ENCODE data around the gene FAXDC2.

FAXDC2 gene, protein sequence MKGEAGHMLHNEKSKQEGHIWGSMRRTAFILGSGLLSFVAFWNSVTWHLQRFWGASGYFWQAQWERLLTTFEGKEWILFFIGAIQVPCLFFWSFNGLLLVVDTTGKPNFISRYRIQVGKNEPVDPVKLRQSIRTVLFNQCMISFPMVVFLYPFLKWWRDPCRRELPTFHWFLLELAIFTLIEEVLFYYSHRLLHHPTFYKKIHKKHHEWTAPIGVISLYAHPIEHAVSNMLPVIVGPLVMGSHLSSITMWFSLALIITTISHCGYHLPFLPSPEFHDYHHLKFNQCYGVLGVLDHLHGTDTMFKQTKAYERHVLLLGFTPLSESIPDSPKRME

DNA sequence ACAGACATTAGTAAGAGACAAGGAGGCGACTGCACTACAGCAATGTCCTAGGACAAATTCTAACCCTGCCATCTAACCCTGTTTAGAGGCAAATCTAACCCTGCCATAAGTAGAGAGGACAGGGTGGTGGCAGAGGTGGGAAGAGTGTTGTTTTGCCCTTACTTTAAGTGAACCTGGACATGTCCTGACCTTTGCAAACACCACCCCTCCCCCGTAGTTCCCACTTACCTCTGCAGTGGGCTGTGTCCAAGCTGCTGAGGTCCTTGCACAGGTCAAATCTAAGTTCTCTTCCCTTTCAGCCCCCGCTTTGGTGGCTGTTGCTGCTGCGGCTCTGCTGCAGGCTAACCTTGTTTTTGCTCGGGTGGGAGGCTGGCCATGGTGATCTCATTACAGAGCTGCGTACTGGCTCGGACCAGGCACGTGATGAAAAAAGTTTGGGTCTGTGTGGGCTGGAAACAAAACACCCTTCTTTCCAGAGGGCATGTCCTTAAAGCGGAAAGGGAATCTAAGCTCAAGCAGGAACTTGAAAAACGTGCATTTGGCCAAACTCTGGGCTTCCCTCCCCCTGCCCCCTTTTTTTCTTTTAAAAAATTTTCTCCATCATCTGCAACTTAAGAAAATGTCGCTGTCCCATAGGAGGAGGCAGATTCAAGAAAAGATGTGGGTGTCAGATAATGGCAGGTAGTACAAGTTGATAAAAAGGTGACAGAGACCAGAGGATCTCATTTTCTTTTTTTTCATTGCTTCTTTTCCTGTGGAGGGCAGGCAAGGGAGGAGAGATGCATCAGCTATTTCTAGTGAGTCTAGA is at the start of gene FAXDC2:
FAXDC2 (minus strand) TSS at position 349 of the 808 bp plus-strand sequence. CDS start 12,425 bp downstream, outside the sequence.
- DNase-seq: no peak

DNA sequence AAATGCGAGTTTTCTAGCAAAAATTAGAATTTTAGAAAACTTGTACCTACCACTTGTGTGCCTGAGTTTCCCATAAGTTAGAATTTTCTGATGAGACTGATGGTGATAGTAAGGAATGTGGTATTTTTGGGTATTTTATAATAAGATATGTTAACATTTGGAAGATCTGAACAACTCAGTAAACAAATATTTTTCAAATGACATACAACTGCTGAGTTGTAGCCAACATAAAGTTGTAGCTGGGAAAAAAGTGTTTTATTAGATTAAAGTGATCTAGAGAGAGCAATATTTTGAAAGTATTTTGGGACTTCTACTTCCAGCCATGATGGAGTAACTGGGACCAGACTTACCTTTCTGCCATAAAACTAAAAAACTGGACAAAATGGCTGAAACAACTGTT is 49.7 kb upstream of the FAXDC2 start:
- no peak for DNase-seq

GRCh38 chr5:154899151-154899816 is 48.9 kb upstream of the FAXDC2 start:
- DNase-seq: no peak

- no peak for DNase-seq
Measured at GRCh38 chr5:154898210-154898609, 47.8 kb upstream of the FAXDC2 start.

- DNase-seq: no peak
Measured at GRCh38 chr5:154896562-154897165, 46.3 kb upstream of the FAXDC2 start.

DNA sequence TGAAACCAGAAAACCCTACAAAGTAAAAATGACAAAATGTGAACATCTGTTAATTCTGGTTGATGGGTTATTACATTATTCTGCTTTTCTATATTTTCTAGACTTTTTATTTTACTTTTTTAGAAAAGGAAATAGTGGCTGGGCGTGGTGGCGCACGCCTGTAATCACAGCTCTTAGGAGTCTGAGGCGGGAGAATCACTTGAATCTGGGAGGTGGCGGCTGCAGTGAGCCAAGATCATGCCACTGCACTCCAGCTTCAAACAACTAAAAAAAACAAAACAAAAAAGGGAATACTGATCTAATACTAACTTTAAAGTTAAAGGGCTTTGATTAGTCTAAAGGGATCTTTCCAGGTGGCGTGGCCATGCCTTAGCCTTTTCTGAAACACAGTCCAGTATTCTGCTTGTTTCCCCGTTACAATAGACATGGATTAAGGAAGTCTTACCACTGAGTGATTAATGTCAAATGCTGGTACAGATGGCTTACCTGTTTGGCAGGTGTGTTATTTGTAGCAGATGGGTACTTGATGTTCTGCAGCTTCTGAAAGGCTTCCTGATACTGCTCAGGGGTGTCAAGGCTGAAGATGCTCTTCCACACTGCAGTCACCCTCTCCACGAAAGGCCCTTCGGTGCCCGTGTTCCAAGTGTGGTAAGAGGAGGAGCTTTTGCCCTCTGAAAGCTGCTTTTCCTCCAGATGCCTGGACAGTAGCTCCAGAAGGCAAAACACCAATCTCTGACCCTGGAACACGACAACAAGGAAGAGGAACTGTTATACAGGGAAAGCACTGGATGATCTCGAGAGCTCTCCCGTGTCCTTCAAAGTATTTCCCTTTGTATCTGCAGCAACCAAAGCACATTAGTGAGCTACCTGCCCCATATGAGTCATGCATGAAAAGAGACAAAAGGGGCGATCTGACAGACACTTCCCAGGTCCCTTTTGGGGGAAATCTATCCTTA is 45.5 kb upstream of the FAXDC2 start:
- DNase-seq: no peak

DNA sequence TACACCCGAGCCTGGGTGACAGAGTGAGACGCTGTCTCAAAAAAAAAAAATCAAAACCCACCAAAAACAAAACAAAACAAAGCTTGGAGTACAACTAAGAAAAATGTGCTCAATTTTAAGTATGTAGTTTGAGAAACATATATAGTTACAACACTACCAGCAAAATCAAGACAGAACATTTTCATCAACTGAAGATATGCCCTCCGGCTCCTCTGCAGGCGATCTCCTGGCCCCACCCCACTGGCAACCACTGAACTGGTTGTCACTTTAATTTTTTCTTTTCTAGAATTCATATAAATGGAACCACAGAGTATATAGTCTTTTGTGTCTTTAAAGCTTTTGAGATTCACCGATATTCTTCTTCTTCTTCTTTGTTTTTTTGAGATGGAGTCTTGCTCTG is 43.0 kb upstream of the FAXDC2 start:
- DNase-seq: no peak

GRCh38 chr5:154892369-154892771 is 42.0 kb upstream of the FAXDC2 start:
- DNase-seq: no peak

DNA sequence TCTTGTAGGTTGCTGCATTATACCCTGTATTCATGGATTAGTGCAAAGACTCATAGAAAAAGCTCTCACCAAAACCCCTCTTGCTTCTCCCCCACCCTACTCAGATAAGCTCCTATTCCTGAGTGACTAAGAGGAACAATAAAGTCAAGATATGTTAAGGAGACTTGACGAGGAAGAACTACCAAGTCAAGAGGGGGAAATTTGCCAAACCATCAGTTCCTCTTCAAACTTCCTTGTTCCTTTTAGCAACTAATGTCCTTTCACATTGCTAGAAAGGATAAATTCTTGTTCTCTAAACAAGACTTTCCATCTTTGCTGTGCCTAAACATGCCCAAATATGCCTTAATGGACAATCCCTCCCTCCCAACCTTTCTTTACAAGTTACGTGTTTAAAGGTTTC is 35.0 kb upstream of the FAXDC2 start:
- DNase-seq: no peak

DNA sequence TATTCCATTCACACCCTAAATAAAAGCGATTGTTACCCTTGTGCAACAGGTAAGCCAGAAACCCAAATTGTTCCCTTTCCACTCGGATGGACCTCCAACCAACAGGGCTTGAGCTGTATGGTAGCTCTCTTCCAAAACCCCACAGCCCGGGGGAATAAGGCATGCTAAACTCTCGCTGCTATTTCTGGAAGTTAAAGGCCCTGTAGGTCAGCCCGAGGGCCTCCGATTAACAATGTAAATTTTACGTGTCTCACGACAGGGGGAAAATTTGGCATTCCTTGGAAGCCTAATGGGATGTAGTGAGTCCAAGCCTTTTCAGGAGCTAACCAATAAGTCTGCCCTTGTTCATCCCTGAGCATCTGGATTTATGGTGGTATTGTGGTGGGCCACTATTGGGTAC is 34.0 kb upstream of the FAXDC2 start:
- no peak for DNase-seq

DNA sequence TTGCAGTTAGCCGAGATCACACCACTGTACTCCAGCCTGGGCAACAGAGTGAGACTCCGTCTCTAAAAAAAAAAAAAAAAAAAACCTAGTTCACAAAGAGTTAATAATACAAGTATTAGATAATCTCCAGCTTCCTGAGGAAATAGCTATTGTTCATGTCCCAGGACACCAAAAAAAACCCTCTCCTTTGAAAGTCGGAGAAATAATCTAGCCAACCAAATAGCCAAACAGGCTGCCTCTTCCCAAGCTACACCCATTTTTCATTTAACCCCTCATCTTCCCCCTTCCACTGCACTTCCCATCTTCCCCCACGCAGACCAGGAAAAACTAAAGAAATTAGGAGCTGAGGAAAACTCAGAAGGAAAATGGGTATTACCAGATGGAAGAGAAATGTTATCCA is 31.6 kb upstream of the FAXDC2 start:
- no peak for DNase-seq

DNA sequence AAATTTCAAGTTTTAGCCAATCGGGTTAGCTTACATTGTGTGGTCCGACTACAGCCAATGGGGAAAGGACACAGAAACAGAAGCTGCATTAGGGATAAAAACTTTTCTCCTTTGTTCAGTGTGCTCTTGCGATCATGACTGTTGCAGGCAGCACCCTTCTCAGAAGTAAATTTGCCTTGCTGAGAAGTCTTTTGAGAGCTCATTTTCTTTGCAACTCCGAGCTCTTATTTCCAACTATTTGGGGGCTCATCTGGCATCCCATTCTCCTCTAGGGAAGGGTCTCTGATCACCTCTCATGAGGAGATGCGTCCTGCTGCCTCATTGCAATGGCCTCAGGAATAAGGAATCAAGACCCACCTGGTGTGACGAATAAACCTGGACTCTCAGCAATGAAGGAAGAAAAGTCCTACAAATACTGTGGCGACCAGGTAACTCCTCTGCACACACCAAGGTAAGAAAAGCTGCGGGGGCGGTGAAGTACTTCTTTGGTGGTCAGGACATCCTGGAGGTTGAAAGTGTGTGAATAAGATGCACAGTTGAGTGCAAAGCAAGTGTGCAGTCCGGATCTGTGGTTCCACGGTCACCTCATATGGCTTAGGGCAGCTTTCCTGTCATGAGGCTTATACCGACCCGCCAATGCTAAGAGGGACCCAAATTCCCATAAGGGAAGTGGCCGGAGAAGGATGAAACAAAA is 28.4 kb upstream of the FAXDC2 start:
- DNase-seq: no peak

GRCh38 chr5:154873791-154874331 is 23.5 kb upstream of the FAXDC2 start:
- no peak for DNase-seq

DNA sequence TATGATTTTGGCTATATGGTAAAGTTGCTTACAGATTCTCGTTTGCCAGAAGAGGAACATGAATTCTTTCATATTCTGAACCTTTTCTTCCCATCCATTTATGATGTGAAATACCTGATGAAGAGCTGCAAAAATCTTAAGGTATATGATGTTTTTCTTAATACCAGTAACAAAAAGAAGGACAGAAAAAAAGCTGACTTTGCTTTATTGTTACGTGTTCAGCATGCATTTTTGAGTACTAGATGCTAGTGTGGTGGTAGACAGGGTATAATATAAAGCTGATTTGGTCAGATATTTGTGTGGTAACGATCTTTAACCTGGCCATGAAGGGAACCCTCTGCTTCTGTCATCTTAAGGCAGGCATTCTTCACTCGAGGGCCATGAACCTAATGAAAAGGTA is 21.3 kb upstream of the FAXDC2 start:
- DNase-seq: no peak

DNA sequence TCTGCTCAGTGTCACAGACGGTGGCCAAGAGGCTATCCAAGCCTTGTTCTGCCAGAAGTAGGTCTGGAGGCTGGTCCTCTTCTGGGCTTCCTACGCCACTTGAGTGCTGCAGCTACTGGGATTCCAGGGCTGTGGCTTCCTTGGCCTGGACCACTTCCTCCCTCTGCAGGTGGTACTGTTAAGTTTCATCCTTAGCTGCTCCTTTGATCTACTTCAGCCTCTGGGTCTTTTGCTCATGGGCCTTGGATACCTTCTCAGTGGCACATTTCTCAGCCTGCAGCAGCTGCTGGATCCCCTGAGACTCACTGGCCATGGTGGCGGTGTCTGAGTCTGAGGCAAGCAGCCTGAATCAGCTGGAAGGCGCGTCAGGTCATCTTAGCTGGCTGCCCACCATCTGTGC is 18.3 kb upstream of the FAXDC2 start:
- no peak for DNase-seq

- no peak for DNase-seq
Measured at GRCh38 chr5:154866841-154867240, 16.4 kb upstream of the FAXDC2 start.

DNA sequence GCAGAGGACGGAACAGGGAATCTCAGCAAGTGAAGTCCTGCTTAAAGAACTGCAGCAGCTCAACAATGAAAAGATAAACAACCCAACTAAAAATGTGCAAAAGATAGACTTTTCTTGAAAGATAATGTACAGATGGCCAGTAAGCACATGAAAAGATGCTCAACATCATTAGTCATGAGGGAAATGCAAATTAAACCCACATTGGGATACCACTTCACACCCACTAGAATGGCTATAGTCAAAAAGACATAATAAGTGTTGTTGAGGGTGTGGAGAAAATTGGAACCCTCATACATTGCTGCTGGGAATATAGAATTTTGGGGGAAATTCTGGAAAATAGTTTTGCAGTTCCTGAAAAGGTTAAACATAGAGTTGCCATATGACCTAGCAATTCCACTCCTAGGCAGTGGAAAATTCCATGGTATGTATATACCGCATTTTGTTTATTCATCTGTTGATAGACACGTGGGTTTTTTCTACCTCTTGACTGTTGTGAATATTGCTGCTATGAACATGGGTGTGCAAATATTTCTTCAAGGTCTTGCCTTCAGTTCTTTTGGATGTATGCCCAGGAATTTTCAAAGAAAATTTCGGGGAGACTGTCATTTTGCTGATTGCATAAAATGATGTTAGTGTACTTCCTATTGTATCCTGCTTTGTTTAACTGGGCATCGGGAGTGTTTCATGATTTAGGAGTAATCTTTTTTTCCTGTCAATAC is 15.2 kb upstream of the FAXDC2 start:
- DNase-seq: no peak

DNA sequence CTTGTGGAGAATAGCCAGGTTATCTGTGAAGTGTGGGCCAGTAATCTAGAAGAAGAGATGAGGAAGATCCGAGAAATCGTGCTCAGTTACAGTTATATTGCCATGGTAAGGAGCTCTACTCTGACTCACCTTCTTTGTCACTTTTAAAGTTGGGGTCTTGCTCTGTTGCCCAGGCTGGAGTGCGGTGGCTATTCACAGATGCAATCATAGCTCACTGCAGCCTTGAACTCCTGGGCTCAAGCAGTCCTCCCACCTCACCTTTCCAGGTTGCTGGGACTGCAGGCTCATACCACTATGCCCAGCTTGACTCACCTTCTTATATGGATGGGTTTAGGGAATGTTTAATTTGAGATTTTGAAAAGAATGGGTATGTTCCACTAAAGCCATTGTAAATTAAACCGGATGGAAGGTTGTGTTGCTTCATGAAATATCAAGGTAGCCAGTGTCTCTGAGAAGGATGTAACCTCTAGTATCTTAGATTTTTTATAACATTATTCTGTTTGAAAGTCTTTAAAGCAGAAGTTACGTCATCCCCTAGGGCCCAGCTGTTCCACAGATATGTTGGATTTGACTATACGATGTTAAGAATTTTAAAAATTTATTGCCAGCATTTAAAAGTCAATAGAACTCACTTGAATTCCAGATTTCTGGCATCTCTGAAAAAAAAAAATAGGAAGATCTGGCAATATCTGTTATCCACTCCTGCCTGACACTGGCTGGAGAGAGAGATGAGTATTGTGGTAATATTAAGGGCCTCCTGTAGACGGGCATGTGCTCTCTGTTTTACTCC is 13.1 kb upstream of the FAXDC2 start:
- DNase-seq: no peak

DNA sequence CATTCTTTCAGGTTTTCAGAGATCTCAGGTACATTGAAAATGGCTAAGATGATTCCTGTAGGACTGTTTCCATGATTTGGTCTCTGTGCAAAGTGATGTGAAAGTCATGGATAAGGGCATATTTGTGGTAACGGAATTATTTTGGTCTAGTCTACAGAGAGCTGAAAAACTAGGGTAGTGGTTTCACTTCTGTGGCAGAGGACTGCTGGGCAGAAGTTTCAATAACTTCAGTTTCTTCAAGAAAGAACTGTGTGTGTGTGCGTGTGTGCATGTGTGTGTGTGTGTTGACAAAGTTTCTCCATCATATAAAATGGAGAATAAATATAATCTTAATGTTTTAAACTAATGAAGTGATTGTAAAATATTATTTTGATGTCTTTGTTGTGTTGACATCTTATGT is 12.4 kb upstream of the FAXDC2 start:
- DNase-seq: no peak

DNA sequence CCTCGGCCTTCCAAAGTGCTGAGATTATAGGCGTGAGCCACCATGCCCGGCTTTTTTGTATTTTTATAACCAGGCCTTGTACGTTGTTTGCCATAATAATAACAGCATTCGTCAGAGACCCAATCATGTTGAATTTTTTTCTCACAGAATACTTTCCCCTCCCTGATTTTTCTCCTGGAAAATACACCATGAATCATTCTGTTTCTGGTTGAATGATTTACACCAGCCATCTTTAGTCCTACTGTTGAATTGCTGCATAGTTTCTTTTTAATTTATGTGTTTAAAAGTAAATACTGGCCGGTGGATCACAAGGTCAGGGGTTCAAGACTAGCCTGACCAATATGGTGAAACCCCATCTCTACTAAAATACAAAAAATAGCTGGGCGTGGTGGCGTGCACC is 11.5 kb upstream of the FAXDC2 start:
- DNase-seq: no peak

All from NCI-H1930 (cell line).